NCI-H748 treated with DMSO at 0.1 percent for 48 hours (cell line): ENCODE data around the gene UBAP2.

Source experiments
- DNase-seq: peaks from one replicate; lab custom pipeline; 2025; lab: John Stamatoyannopoulos, UW

Gene UBAP2

GRCh38 chr9:34048727-34049629 is at the start of gene UBAP2:
Gene UBAP2 (minus strand): TSS chr9:34048887. CDS start chr9:34017148, 31,739 bp downstream.
- DNase-seq, result peak; percentile 96

- DNase-seq, result no peak
Observed at GRCh38 chr9:34098307-34098706, 49.6 kb upstream of the UBAP2 start.

GRCh38 chr9:34097865-34098264 is 49.2 kb upstream of the UBAP2 start:
- no peak for DNase-seq

GRCh38 chr9:34096751-34097150 is 48.1 kb upstream of the UBAP2 start:
- DNase-seq, result no peak

- no peak for DNase-seq
Observed at GRCh38 chr9:34093578-34093977, 44.9 kb upstream of the UBAP2 start.

GRCh38 chr9:34089311-34089710 is 40.6 kb upstream of the UBAP2 start:
- DNase-seq, result no peak

- no peak for DNase-seq
Observed at GRCh38 chr9:34087370-34087769, 38.7 kb upstream of the UBAP2 start.

- no peak for DNase-seq
Observed at GRCh38 chr9:34086864-34087263, 38.2 kb upstream of the UBAP2 start.

- no peak for DNase-seq
Observed at GRCh38 chr9:34085581-34086500, 37.2 kb upstream of the UBAP2 start.

GRCh38 chr9:34084562-34084961 is 35.9 kb upstream of the UBAP2 start:
- no peak for DNase-seq

GRCh38 chr9:34079181-34079580 is 30.5 kb upstream of the UBAP2 start:
- no peak for DNase-seq

- no peak for DNase-seq
Observed at GRCh38 chr9:34072868-34073590, 24.3 kb upstream of the UBAP2 start.

GRCh38 chr9:34072410-34072809 is 23.7 kb upstream of the UBAP2 start:
- no peak for DNase-seq

GRCh38 chr9:34070606-34071324 is 22.1 kb upstream of the UBAP2 start:
- DNase-seq, result no peak

- no peak for DNase-seq
Observed at GRCh38 chr9:34069831-34070230, 21.1 kb upstream of the UBAP2 start.

- DNase-seq, result no peak
Observed at GRCh38 chr9:34065541-34065940, 16.9 kb upstream of the UBAP2 start.

GRCh38 chr9:34059954-34060353 is 11.3 kb upstream of the UBAP2 start:
- DNase-seq, result no peak

GRCh38 chr9:34059281-34059680 is 10.6 kb upstream of the UBAP2 start:
- no peak for DNase-seq

GRCh38 chr9:34049630-34050384 is 1.1 kb upstream of the UBAP2 start:
- no peak for DNase-seq

GRCh38 chr9:34047864-34048726 is 592 bp downstream of the UBAP2 start:
- peak; percentile 74 for DNase-seq
